Keratinocyte (primary cell): ENCODE results near the gene N4BP3. TPM values are rescaled to one million over a fixed set of nuclear protein-coding genes. Genes with fewer than 3 reads are reported as not detected.

ENCODE experiments used
- DNase-seq: peaks from one replicate; pipeline ENCODE4 v3.0.0-alpha.2; 2011; ENCODE audit warnings: low read depth, missing footprints, low spot score
- FAIRE-seq: peaks from 2 replicates; lab custom pipeline; 2011; peaks lifted over from hg19 to GRCh38; lab: Jason Lieb, UNC
- H2AFZ ChIP-seq: 2 replicates; pipeline ENCODE4 v1.6.0; 2012; ENCODE audit warnings: low read length, control low read depth, inconsistent platforms; ENCODE audit not compliant: control insufficient read depth
- H3K27ac ChIP-seq: 2 replicates; pipeline ENCODE4 v1.5.1; 2011; ENCODE audit warnings: low read length; ENCODE audit not compliant: control insufficient read depth, insufficient read depth
- H3K27me3 ChIP-seq: 3 replicates; pipeline ENCODE4 v1.6.0; 2011; ENCODE audit warnings: low read length; ENCODE audit not compliant: control insufficient read depth, insufficient read depth; ENCODE audit errors: extremely low read depth
- H3K36me3 ChIP-seq, 2 experiments: 2 replicates in 1 of 2; 3 replicates in 1 of 2; pipeline ENCODE4 v1.5.1; 2011; ENCODE audit warnings: low read length in 2 of 2, mild to moderate bottlenecking in 1 of 2; ENCODE audit not compliant: control insufficient read depth in 2 of 2, insufficient read depth in 2 of 2; ENCODE audit errors: extremely low read depth in 1 of 2
- H3K4me1 ChIP-seq: 3 replicates; pipeline ENCODE4 v1.5.1; 2011; ENCODE audit warnings: low read length; ENCODE audit not compliant: control insufficient read depth, insufficient read depth; ENCODE audit errors: extremely low read depth
- H3K4me2 ChIP-seq: 3 replicates; pipeline ENCODE4 v1.6.0; 2011; ENCODE audit warnings: low read depth, low read length; ENCODE audit not compliant: control insufficient read depth, insufficient read depth; ENCODE audit errors: extremely low read depth
- H3K4me3 ChIP-seq, 3 experiments: fragments of 200-600 bp in 1 of 3; sonication (generic) in 1 of 3; 2 replicates in 2 of 3; 3 replicates in 1 of 3; pipeline ENCODE4 v1.5.1; 2011 to 2016; ENCODE audit warnings: low read length in 3 of 3, mild to moderate bottlenecking in 3 of 3, control low read depth in 2 of 3, inconsistent platforms in 1 of 3, low read depth in 1 of 3, mixed read lengths in 1 of 3, mixed run types in 1 of 3, moderate library complexity in 1 of 3; ENCODE audit not compliant: control insufficient read depth in 2 of 3, insufficient read depth in 2 of 3; ENCODE audit errors: extremely low read depth in 1 of 3
- H3K79me2 ChIP-seq: 2 replicates; pipeline ENCODE4 v1.6.0; 2012; ENCODE audit warnings: low read length; ENCODE audit not compliant: control insufficient read depth, insufficient read depth
- H3K9ac ChIP-seq: 3 replicates; pipeline ENCODE4 v1.6.0; 2011; ENCODE audit warnings: low read length; ENCODE audit not compliant: control insufficient read depth, insufficient read depth; ENCODE audit errors: extremely low read depth
- H3K9me1 ChIP-seq: 3 replicates; pipeline ENCODE4 v1.6.0; 2011; ENCODE audit warnings: low read length; ENCODE audit not compliant: control insufficient read depth, insufficient read depth; ENCODE audit errors: extremely low read depth
- H3K9me3 ChIP-seq: 2 replicates; pipeline ENCODE4 v1.5.1; 2012; ENCODE audit warnings: low read depth, low read length; ENCODE audit not compliant: control insufficient read depth
- H4K20me1 ChIP-seq: 3 replicates; pipeline ENCODE4 v1.6.0; 2011; ENCODE audit warnings: low read length; ENCODE audit not compliant: control insufficient read depth, insufficient read depth; ENCODE audit errors: extremely low read depth
- EZH2 ChIP-seq: IDR thresholded peaks from one replicate; pipeline ENCODE4 v1.6.1; 2012; ENCODE audit warnings: inconsistent platforms, mild to moderate bottlenecking, low read length, moderate library complexity
- dilution Hi-C: fragments of 300-500 bp; cut with MboI; formaldehyde crosslinking; loops from one replicate; pipeline ENCODE4 v1.7.0; 2020; ENCODE audit warnings: low sequenced_read_pairs; ENCODE audit not compliant: extremely low pct_ligation_motif_present
- polyA plus RNA-seq, 5 experiments: library from polyadenylated mRNA; depleted of rRNA in 3 of 5; stranded (reverse) in 3 of 5; stranded (forward) in 1 of 5; unstranded in 1 of 5; fragments of >200 nt; gene quantifications; 1 replicate in 1 of 5; 2 replicates in 3 of 5; 3 replicates in 1 of 5; pipeline versions ENCODE4 v1.2.1 to v1.2.3, GENCODE V29; 2011 to 2012; ENCODE audit warnings: missing spikeins in 2 of 5, low read depth in 1 of 5, low replicate concordance in 1 of 5
- TF ChIP-seq, protein P1 (sequence below), 3 experiments: IDR thresholded peaks in 1 of 3; conservative IDR thresholded peaks in 1 of 3; optimal IDR thresholded peaks in 1 of 3; 2 replicates in 2 of 3; 3 replicates in 1 of 3; pipeline versions ENCODE3 to v1.5.1; 2011; ENCODE audit warnings: low read length in 3 of 3, mild to moderate bottlenecking in 3 of 3, moderate library complexity in 2 of 3, control low read depth in 1 of 3, inconsistent platforms in 1 of 3; ENCODE audit not compliant: insufficient read depth in 2 of 3; ENCODE audit errors: extremely low read depth in 1 of 3

The N4BP3 gene
- polyA plus RNA-seq, 1 donor (not counting 4 experiments of a cell fraction or from before 2014, with no cell fraction given): 1.0 TPM

DNA sequence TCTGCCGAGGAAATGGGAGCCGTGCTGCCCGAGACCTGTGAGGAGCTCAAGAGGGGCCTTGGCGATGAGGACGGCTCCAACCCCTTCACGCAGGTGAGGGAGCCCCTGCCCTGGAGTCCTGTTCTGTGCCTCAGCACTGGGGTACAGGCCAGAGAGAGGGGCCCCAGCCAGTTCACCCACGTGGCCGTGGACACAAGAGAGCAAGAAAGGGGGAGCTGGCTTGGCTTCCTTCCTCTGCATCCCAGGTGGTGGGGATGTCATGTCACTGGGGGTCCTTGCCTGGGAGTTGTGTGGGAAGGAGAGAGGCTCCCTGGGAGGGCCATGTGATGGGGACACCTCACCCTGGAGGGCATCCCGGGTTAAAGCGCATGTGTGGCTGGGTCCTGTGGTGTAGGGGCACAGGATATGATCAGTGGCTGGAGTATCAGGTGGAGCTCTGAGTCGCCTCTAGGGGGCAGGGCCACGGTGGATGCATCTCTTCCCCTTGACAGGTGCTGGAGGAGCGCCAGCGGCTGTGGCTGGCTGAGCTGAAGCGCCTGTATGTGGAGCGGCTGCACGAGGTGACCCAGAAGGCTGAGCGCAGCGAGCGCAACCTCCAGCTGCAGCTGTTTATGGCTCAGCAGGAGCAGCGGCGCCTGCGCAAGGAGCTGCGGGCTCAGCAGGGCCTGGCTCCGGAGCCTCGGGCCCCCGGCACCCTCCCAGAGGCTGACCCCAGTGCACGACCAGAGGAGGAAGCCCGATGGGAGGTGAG lies 7.5 kb downstream of the N4BP3 start:
- Histone ChIP-seq H3K9me1 (no peaks in the 10 kb centered on the region), H3K4me2 (no peak overlapping the region), H3K4me1 (peaks cover 10% of the 10 kb centered on the region), H3K9me3 (no peaks in the 10 kb centered on the region), H3K27me3 (no peaks in the 10 kb centered on the region), H4K20me1 (no peaks in the 10 kb centered on the region), H2AFZ (no peak overlapping the region), H3K36me3 (peaks cover 5 to 6% of the 10 kb centered on the region in 2 experiments), H3K79me2 (peaks cover 4% of the 10 kb centered on the region), H3K27ac (no peak overlapping the region), H3K9ac (no peak overlapping the region), H3K4me3 (no peak overlapping the region)
- no peak for FAIRE-seq
- dilution Hi-C loops: no loop called here
- TF ChIP-seq, protein P1, sequence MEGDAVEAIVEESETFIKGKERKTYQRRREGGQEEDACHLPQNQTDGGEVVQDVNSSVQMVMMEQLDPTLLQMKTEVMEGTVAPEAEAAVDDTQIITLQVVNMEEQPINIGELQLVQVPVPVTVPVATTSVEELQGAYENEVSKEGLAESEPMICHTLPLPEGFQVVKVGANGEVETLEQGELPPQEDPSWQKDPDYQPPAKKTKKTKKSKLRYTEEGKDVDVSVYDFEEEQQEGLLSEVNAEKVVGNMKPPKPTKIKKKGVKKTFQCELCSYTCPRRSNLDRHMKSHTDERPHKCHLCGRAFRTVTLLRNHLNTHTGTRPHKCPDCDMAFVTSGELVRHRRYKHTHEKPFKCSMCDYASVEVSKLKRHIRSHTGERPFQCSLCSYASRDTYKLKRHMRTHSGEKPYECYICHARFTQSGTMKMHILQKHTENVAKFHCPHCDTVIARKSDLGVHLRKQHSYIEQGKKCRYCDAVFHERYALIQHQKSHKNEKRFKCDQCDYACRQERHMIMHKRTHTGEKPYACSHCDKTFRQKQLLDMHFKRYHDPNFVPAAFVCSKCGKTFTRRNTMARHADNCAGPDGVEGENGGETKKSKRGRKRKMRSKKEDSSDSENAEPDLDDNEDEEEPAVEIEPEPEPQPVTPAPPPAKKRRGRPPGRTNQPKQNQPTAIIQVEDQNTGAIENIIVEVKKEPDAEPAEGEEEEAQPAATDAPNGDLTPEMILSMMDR (optimal IDR thresholded peaks at IDR 0.05 in 1 of 3, IDR thresholded peaks at IDR 0.05 in 1 of 3, conservative IDR thresholded peaks at IDR 0.05 in 1 of 3; ENCODE audit: extremely low read depth in 1 of 3, insufficient read depth in 2 of 3, low read length in 3 of 3): peak in 2 of 3 experiments; percentile 57 to 69
- TF ChIP-seq EZH2: no peak
- no peak for DNase-seq

DNA sequence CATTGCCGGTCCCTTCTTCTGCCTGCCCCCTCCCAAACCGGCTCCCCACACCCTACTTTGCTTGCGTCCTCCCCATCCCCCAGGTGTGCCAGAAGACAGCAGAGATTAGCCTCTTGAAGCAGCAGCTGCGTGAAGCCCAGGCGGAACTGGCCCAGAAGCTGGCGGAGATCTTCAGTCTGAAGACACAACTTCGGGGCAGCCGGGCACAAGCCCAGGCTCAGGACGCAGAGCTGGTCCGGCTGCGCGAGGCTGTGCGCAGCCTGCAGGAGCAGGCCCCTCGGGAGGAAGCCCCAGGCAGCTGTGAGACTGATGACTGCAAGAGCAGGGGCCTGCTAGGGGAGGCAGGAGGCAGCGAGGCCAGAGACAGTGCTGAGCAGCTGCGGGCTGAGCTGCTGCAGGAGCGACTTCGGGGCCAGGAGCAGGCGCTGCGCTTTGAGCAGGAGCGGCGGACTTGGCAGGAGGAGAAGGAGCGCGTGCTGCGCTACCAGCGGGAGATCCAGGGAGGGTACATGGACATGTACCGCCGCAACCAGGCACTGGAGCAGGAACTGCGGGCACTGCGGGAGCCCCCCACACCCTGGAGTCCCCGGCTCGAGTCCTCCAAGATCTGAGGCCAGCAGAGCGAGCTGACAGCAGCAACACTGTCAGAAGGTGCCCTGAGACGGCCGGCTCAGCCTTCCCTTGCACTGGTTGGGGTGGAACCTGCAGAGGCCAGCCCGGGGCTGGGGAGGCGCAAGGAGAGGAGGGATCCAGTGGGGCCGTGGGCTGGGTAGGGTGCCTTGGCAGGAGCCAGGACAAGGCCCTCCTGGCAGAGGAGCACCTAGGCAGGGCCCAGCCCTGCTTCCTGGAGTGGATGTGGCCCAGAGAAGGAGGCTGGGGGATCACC lies 8.3 kb downstream of the N4BP3 start:
- Histone ChIP-seq H3K4me3 (no peak overlapping the region), H3K27ac (no peak overlapping the region), H3K9ac (no peak overlapping the region), H3K9me3 (no peaks in the 10 kb centered on the region), H3K4me2 (no peak overlapping the region), H3K79me2 (peaks cover under 1% of the 10 kb centered on the region), H3K9me1 (no peaks in the 10 kb centered on the region), H2AFZ (no peak overlapping the region), H3K27me3 (no peaks in the 10 kb centered on the region), H4K20me1 (no peaks in the 10 kb centered on the region), H3K36me3 (peaks cover 5 to 6% of the 10 kb centered on the region in 2 experiments), H3K4me1 (peaks cover 10% of the 10 kb centered on the region)
- DNase-seq (no peak), FAIRE-seq (no peak)
- dilution Hi-C loops: no loop called here
- TF ChIP-seq EZH2: no peak
- TF ChIP-seq, protein P1 (optimal IDR thresholded peaks at IDR 0.05 in 1 of 3, IDR thresholded peaks at IDR 0.05 in 1 of 3, conservative IDR thresholded peaks at IDR 0.05 in 1 of 3; ENCODE audit: extremely low read depth in 1 of 3, insufficient read depth in 2 of 3, low read length in 3 of 3): no peak
